A549 (cell line): ENCODE results near the gene ODAPH.

Experiments
- CTCF ChIP-seq: fragments of >200 bp; sonication (Bioruptor Twin); formaldehyde crosslinking; IDR thresholded peaks from 3 replicates; pipeline ENCODE4 v1.5.1; 2016
- FOXS1 ChIP-seq: fragments of 250-450 bp; sonication (Bioruptor Pico); IDR thresholded peaks from 2 replicates; pipeline ENCODE4 v1.5.0; 2020; ENCODE audit warnings: mild to moderate bottlenecking, moderate library complexity
- POLR2AphosphoS2 ChIP-seq: conservative IDR thresholded peaks from 2 replicates; pipeline ENCODE4 v1.6.1; 2012; ENCODE audit warnings: low read length, improper control_type of control experiment, inconsistent platforms
- RCOR1 ChIP-seq: fragments of 150-350 bp; IDR thresholded peaks from 2 replicates; pipeline ENCODE4 v1.6.1; 2014; ENCODE audit warnings: antibody characterized with exemption, low read length, low read depth

- TF ChIP-seq CTCF (no peak), POLR2AphosphoS2 (no peak), FOXS1 (CRISPR knock-in tag) (no peak), RCOR1 (no peak)
These were observed 8.2 kb downstream of the ODAPH start for GRCh38 chr4:75564023-75564422.
